ENCODE measurements around the gene YIPF2.

Gene YIPF2

GRCh38 chr19:10921199-10921909, 7.1 kb downstream of the YIPF2 start:
- no peaks in the 10 kb centered on the region for H3K4me1 ChIP-seq (ENCODE audit: control insufficient read depth in 1 of 2, insufficient read depth in 2 of 2, low read length in 2 of 2)

DNA sequence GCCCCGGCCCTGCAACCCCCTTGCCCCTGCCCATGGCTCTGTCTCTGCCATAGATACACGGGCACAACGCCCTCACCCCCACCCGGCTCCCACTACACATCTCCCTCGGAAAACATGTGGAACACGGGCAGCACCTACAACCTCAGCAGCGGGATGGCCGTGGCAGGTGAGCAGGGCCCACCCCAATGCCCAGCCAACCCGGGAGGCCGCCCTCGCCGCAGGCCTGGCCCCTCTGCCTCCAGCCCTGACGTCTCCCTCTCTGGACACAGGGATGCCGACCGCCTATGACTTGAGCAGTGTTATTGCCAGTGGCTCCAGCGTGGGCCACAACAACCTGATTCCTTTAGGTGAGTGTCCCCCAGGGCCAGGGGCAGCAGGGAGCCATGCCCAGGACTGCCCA, 7.7 kb downstream of the YIPF2 start:
- Histone ChIP-seq H3K36me3 (ENCODE audit: control insufficient read depth in 1 of 2, insufficient read depth in 2 of 2, low read length in 2 of 2) (peaks cover 22 to 79% of the 10 kb centered on the region in 2 donors), H3K27me3 (ENCODE audit: control insufficient read depth in 1 of 2, insufficient read depth in 2 of 2, low read length in 2 of 2) (no peaks in the 10 kb centered on the region), H3K9me3 (ENCODE audit: control insufficient read depth in 1 of 2, low read length in 2 of 2) (no peaks in the 10 kb centered on the region), H3K9ac (ENCODE audit: low read depth in 1 of 2, low read length in 2 of 2) (no peak overlapping the region), H3K4me3 (ENCODE audit: low read depth in 1 of 2, low read length in 2 of 2) (no peak overlapping the region), H3K4me1 (ENCODE audit: control insufficient read depth in 1 of 2, insufficient read depth in 2 of 2, low read length in 2 of 2) (no peaks in the 10 kb centered on the region), H3K27ac (ENCODE audit: low read depth, low read length) (no peak overlapping the region)

More at GRCh38 chr19:10921199-10921909, 7.1 kb downstream of the YIPF2 start:
- Histone ChIP-seq H3K27ac (ENCODE audit: low read depth, low read length) (no peak overlapping the region), H3K36me3 (ENCODE audit: control insufficient read depth in 1 of 2, insufficient read depth in 2 of 2, low read length in 2 of 2) (peaks cover 22 to 74% of the 10 kb centered on the region in 2 donors), H3K27me3 (ENCODE audit: control insufficient read depth in 1 of 2, insufficient read depth in 2 of 2, low read length in 2 of 2) (no peaks in the 10 kb centered on the region), H3K4me3 (ENCODE audit: low read depth in 1 of 2, low read length in 2 of 2) (no peak overlapping the region), H3K9ac (ENCODE audit: low read depth in 1 of 2, low read length in 2 of 2) (no peak overlapping the region), H3K9me3 (ENCODE audit: control insufficient read depth in 1 of 2, low read length in 2 of 2) (no peaks in the 10 kb centered on the region)

DNA sequence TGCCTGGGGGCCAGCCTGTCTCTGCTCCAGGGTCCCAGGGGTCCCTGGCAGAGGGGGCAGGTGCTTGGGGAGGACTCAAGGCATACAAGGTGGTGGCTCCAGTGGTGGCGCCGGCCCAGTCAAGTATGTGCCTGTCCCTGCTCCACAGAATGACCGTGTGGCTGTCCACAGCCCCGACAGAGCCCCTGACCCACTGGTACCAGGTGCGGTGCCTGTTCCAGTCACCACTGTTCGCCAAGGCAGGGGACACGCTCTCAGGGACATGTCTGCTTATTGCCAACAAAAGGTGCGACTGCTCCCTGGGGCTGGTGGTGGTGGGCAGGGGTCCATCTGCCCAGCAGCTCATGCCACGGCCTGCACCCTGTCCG, 8.2 kb downstream of the YIPF2 start:
- Histone ChIP-seq H3K4me3 (ENCODE audit: low read depth in 1 of 2, low read length in 2 of 2) (no peak overlapping the region), H3K4me1 (ENCODE audit: control insufficient read depth in 1 of 2, insufficient read depth in 2 of 2, low read length in 2 of 2) (no peaks in the 10 kb centered on the region), H3K36me3 (ENCODE audit: control insufficient read depth in 1 of 2, insufficient read depth in 2 of 2, low read length in 2 of 2) (peaks cover 19 to 81% of the 10 kb centered on the region in 2 donors), H3K9ac (ENCODE audit: low read depth in 1 of 2, low read length in 2 of 2) (no peak overlapping the region), H3K27ac (ENCODE audit: low read depth, low read length) (no peak overlapping the region), H3K27me3 (ENCODE audit: control insufficient read depth in 1 of 2, insufficient read depth in 2 of 2, low read length in 2 of 2) (no peaks in the 10 kb centered on the region), H3K9me3 (ENCODE audit: control insufficient read depth in 1 of 2, low read length in 2 of 2) (no peaks in the 10 kb centered on the region)

- H3K27ac ChIP-seq (ENCODE audit: low read depth, low read length) = no peak overlapping the region
- no peak overlapping the region for H3K9ac ChIP-seq (ENCODE audit: low read depth in 1 of 2, low read length in 2 of 2)
- H3K4me3 ChIP-seq (ENCODE audit: low read depth in 1 of 2, low read length in 2 of 2) = no peak overlapping the region
- peaks cover 18 to 84% of the 10 kb centered on the region in 2 donors for H3K36me3 ChIP-seq (ENCODE audit: control insufficient read depth in 1 of 2, insufficient read depth in 2 of 2, low read length in 2 of 2)
- H3K4me1 ChIP-seq (ENCODE audit: control insufficient read depth in 1 of 2, insufficient read depth in 2 of 2, low read length in 2 of 2) = no peaks in the 10 kb centered on the region
- H3K27me3 ChIP-seq (ENCODE audit: control insufficient read depth in 1 of 2, insufficient read depth in 2 of 2, low read length in 2 of 2) = no peaks in the 10 kb centered on the region
- no peaks in the 10 kb centered on the region for H3K9me3 ChIP-seq (ENCODE audit: control insufficient read depth in 1 of 2, low read length in 2 of 2)
These were observed 8.8 kb downstream of the YIPF2 start for GRCh38 chr19:10919352-10920287.

- Histone ChIP-seq H3K27ac (ENCODE audit: low read depth, low read length) (no peak overlapping the region), H3K9ac (ENCODE audit: low read depth in 1 of 2, low read length in 2 of 2) (no peak overlapping the region), H3K4me1 (ENCODE audit: control insufficient read depth in 1 of 2, insufficient read depth in 2 of 2, low read length in 2 of 2) (no peaks in the 10 kb centered on the region), H3K9me3 (ENCODE audit: control insufficient read depth in 1 of 2, low read length in 2 of 2) (no peaks in the 10 kb centered on the region), H3K36me3 (ENCODE audit: control insufficient read depth in 1 of 2, insufficient read depth in 2 of 2, low read length in 2 of 2) (peaks cover 17 to 83% of the 10 kb centered on the region in 2 donors), H3K4me3 (ENCODE audit: low read depth in 1 of 2, low read length in 2 of 2) (no peak overlapping the region), H3K27me3 (ENCODE audit: control insufficient read depth in 1 of 2, insufficient read depth in 2 of 2, low read length in 2 of 2) (no peaks in the 10 kb centered on the region)
These were observed 10.1 kb downstream of the YIPF2 start for GRCh38 chr19:10918359-10918758.

- no peak overlapping the region for H3K4me3 ChIP-seq (ENCODE audit: low read depth in 1 of 2, low read length in 2 of 2)
- H3K36me3 ChIP-seq (ENCODE audit: control insufficient read depth in 1 of 2, insufficient read depth in 2 of 2, low read length in 2 of 2) = peaks cover 17 to 82% of the 10 kb centered on the region in 2 donors
These were observed 11.8 kb downstream of the YIPF2 start for GRCh38 chr19:10916602-10917001.

DNA sequence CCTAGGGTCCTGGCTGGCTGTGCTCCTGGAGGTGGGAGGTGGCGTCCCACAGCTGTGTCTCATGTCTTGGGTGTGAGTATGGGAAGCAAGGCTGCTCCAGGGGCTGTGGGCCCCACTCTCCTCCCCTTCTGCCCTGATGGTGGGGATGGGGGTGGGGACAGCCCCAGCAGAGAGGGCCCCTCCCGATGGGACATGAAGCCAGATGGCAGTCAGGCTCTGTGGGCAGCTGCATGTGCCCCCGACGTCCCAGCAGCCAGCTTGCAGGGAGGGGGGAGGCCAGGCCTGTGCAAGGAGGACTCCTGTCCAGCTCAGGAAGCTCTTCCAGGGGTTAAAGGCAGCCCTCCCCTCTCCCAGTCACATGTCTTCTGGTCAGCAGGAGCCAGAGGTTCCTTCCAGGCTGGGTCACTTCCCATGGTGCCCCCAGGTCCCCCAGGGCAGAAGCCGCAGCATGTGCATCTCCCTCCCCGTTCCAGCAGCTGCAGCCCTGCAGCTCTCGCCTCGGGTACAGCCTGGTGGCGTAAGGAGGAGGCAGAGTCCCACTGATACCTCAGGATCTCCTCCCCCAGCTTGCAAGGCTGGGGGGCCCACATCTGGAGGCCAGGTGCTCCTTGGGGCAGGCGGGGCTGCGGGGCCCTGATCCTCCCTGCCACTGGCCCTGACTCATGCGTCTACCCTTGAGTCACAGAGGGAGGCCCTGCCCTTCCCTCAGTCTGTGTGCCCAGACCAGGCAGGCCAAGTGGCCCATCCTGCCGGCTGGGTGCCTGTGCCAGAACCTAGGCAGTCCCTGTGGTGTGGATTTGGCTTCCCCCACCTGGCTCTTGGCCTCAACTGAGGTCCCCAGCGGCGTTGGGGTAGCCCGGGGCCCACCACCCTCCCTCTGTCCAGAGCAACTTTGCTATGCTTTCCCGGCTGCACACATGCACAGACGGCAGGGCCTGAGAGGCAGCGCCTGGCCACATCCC, 13.0 kb downstream of the YIPF2 start:
- Histone ChIP-seq H3K9ac (ENCODE audit: low read depth in 1 of 2, low read length in 2 of 2) (no peak overlapping the region), H3K27ac (ENCODE audit: low read depth, low read length) (no peak overlapping the region), H3K27me3 (ENCODE audit: control insufficient read depth in 1 of 2, insufficient read depth in 2 of 2, low read length in 2 of 2) (no peaks in the 10 kb centered on the region), H3K4me1 (ENCODE audit: control insufficient read depth in 1 of 2, insufficient read depth in 2 of 2, low read length in 2 of 2) (no peaks in the 10 kb centered on the region), H3K36me3 (ENCODE audit: control insufficient read depth in 1 of 2, insufficient read depth in 2 of 2, low read length in 2 of 2) (peaks cover 13 to 74% of the 10 kb centered on the region in 2 donors), H3K4me3 (ENCODE audit: low read depth in 1 of 2, low read length in 2 of 2) (no peak overlapping the region), H3K9me3 (ENCODE audit: control insufficient read depth in 1 of 2, low read length in 2 of 2) (no peaks in the 10 kb centered on the region)

More at GRCh38 chr19:10916602-10917001, 11.8 kb downstream of the YIPF2 start:
- no peaks in the 10 kb centered on the region for H3K9me3 ChIP-seq (ENCODE audit: control insufficient read depth in 1 of 2, low read length in 2 of 2)
- no peaks in the 10 kb centered on the region for H3K27me3 ChIP-seq (ENCODE audit: control insufficient read depth in 1 of 2, insufficient read depth in 2 of 2, low read length in 2 of 2)
- H3K9ac ChIP-seq (ENCODE audit: low read depth in 1 of 2, low read length in 2 of 2) = no peak overlapping the region
- no peaks in the 10 kb centered on the region for H3K4me1 ChIP-seq (ENCODE audit: control insufficient read depth in 1 of 2, insufficient read depth in 2 of 2, low read length in 2 of 2)
- no peak overlapping the region for H3K27ac ChIP-seq (ENCODE audit: low read depth, low read length)

GRCh38 chr19:10913716-10914340, 14.6 kb downstream of the YIPF2 start:
- no peak overlapping the region for H3K9ac ChIP-seq (ENCODE audit: low read depth in 1 of 2, low read length in 2 of 2)
- no peak overlapping the region for H3K4me3 ChIP-seq (ENCODE audit: low read depth in 1 of 2, low read length in 2 of 2)
- no peaks in the 10 kb centered on the region for H3K9me3 ChIP-seq (ENCODE audit: control insufficient read depth in 1 of 2, low read length in 2 of 2)
- no peaks in the 10 kb centered on the region for H3K27me3 ChIP-seq (ENCODE audit: control insufficient read depth in 1 of 2, insufficient read depth in 2 of 2, low read length in 2 of 2)
- peaks cover 12 to 66% of the 10 kb centered on the region in 2 donors for H3K36me3 ChIP-seq (ENCODE audit: control insufficient read depth in 1 of 2, insufficient read depth in 2 of 2, low read length in 2 of 2)
- H3K4me1 ChIP-seq (ENCODE audit: control insufficient read depth in 1 of 2, insufficient read depth in 2 of 2, low read length in 2 of 2) = no peaks in the 10 kb centered on the region
- H3K27ac ChIP-seq (ENCODE audit: low read depth, low read length) = no peak overlapping the region

- Histone ChIP-seq H3K9ac (ENCODE audit: low read depth in 1 of 2, low read length in 2 of 2) (no peak overlapping the region), H3K27me3 (ENCODE audit: control insufficient read depth in 1 of 2, insufficient read depth in 2 of 2, low read length in 2 of 2) (no peaks in the 10 kb centered on the region), H3K9me3 (ENCODE audit: control insufficient read depth in 1 of 2, low read length in 2 of 2) (no peaks in the 10 kb centered on the region), H3K36me3 (ENCODE audit: control insufficient read depth in 1 of 2, insufficient read depth in 2 of 2, low read length in 2 of 2) (peaks cover 22 to 69% of the 10 kb centered on the region in 2 donors), H3K4me1 (ENCODE audit: control insufficient read depth in 1 of 2, insufficient read depth in 2 of 2, low read length in 2 of 2) (no peaks in the 10 kb centered on the region), H3K27ac (ENCODE audit: low read depth, low read length) (no peak overlapping the region), H3K4me3 (ENCODE audit: low read depth in 1 of 2, low read length in 2 of 2) (no peak overlapping the region)
These were observed 15.8 kb downstream of the YIPF2 start for GRCh38 chr19:10912619-10913018.
